ENCODE measurements around the gene SVIP. TPM values are rescaled to one million over a fixed set of nuclear protein-coding genes. Genes with fewer than 3 reads are reported as not detected.

SVIP gene
- total RNA-seq, 3 donors from 2014 or later, result 6.1 to 25.2 (median 12.8) TPM

DNA sequence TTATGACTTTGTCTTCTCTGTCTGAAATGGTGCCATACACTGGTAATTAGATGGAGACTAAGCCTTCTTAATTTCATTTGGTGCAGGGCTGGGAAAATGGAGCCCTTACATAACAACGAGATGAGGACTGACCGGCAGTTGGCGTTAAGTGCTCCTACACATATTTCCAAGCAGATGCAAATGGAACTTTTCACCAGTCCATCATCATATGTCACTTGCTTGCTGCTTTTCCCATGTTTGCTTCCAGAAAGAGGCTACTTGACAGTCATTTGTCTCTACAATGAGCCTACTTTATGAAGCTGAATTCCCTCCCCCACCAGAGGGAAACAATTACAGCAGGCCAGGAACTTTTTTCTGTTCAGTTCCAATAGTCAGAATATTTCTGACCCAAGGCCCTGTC lies 32.6 kb downstream of the SVIP start:
- no peak for DNase-seq (ENCODE audit: low spot score in 2 of 2)
- H3K9me3 ChIP-seq, result no peaks in the 10 kb centered on the region
- H3K4me3 ChIP-seq, result no peak overlapping the region
- H3K27me3 ChIP-seq, result no peaks in the 10 kb centered on the region
- no peaks in the 10 kb centered on the region for H3K36me3 ChIP-seq
- no peak overlapping the region for H3K27ac ChIP-seq
- H3K4me1 ChIP-seq, result no peaks in the 10 kb centered on the region
- TF ChIP-seq, protein P1, sequence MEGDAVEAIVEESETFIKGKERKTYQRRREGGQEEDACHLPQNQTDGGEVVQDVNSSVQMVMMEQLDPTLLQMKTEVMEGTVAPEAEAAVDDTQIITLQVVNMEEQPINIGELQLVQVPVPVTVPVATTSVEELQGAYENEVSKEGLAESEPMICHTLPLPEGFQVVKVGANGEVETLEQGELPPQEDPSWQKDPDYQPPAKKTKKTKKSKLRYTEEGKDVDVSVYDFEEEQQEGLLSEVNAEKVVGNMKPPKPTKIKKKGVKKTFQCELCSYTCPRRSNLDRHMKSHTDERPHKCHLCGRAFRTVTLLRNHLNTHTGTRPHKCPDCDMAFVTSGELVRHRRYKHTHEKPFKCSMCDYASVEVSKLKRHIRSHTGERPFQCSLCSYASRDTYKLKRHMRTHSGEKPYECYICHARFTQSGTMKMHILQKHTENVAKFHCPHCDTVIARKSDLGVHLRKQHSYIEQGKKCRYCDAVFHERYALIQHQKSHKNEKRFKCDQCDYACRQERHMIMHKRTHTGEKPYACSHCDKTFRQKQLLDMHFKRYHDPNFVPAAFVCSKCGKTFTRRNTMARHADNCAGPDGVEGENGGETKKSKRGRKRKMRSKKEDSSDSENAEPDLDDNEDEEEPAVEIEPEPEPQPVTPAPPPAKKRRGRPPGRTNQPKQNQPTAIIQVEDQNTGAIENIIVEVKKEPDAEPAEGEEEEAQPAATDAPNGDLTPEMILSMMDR (IDR thresholded peaks at IDR 0.05), result no peak
- no peak for TF ChIP-seq POLR2AphosphoS5 (IDR thresholded peaks at IDR 0.05)
- TF ChIP-seq POLR2A (IDR thresholded peaks at IDR 0.05), result no peak
- intact Hi-C loops (cut with DNase I; ENCODE audit: low total_unique reads), result no loop called here

DNA sequence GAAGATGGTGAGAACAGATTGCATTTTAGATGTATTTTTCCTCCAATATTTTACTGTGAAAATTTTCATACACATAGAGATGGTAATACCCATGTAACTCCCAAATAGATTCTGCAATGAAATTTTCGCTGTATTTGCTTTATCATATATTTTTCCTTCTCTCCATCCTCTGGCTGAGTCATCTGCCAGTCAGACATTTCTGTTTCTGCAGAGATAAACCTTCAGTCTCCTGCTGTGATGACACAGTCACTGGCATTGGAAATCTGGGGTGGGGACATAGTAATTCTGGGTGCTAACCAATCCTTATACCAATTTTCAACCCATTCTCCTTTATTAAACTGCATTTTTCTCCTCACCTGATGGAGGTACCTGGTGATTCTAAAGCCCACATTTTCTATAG lies 33.7 kb downstream of the SVIP start:
- H3K27me3 ChIP-seq, result no peaks in the 10 kb centered on the region
- no peaks in the 10 kb centered on the region for H3K4me1 ChIP-seq
- H3K9me3 ChIP-seq, result no peaks in the 10 kb centered on the region
- intact Hi-C loops (cut with DNase I; ENCODE audit: low total_unique reads), result no loop called here
- TF ChIP-seq, protein P1 (IDR thresholded peaks at IDR 0.05), result no peak
- no peak for TF ChIP-seq POLR2A (IDR thresholded peaks at IDR 0.05)
- H3K36me3 ChIP-seq, result no peaks in the 10 kb centered on the region
- no peak for DNase-seq (ENCODE audit: low spot score in 2 of 2)
- H3K4me3 ChIP-seq, result no peak overlapping the region
- H3K27ac ChIP-seq, result no peak overlapping the region

DNA sequence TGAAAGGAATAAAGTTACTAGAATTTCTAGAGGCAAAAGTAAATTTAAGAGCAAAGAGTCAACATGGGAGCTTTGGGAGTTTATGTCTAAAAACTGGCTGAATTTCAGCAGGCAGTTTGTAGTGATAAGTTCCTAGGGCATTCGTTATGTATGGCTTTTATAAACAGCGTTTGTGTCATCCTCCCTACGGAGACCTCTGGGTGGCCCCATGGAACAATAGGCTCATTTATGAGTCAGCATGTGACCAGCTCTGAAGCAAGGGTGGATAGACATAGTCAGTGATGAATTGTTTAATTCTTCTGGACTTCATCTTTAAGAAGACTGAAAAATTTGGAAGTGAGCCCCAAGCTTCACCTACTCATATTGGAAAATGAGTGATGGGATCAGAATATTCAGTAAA lies 37.1 kb downstream of the SVIP start:
- H3K9me3 ChIP-seq, result no peaks in the 10 kb centered on the region
- TF ChIP-seq POLR2A (IDR thresholded peaks at IDR 0.05) (no peak), POLR2AphosphoS5 (IDR thresholded peaks at IDR 0.05) (no peak)
- TF ChIP-seq, protein P1 (IDR thresholded peaks at IDR 0.05), result no peak
- intact Hi-C loops (cut with DNase I; ENCODE audit: low total_unique reads), result no loop called here
- no peak overlapping the region for H3K27ac ChIP-seq
- no peaks in the 10 kb centered on the region for H3K4me1 ChIP-seq
- no peak overlapping the region for H3K4me3 ChIP-seq
- H3K36me3 ChIP-seq, result no peaks in the 10 kb centered on the region
- no peaks in the 10 kb centered on the region for H3K27me3 ChIP-seq
- DNase-seq (ENCODE audit: low spot score in 2 of 2), result peak in 1 of 2 donors; percentile 18

DNA sequence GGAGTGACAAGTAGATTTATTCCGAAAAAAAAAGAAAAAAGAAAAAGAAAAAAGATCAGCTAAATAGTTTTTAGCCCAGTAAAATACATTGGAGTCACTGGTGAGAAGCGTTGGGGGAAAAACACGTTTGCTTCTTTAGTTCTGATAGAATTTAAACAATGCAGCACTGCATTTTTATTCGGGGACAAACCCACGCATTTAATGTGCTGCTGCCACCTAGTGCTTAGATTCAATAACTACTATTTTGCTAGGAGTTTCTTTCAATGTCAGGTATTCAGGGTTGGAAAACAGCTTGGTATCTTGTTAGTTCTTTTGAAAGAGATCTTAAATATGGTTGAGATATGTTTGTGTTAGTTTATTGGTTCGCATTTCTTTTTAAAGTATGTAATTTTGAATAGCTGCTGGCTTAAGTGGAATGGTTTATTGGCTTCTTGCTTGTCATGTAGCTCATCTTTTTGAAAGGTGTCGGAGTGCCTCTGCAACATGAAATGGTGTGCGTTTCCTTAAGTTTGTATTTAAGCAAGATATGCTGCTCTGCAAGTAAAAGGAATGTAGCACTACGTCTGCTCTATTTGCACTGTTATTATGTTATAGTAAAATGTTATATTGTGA lies 41.9 kb downstream of the SVIP start:
- H3K27me3 ChIP-seq, result no peaks in the 10 kb centered on the region
- DNase-seq (ENCODE audit: low spot score in 2 of 2), result no peak

DNA sequence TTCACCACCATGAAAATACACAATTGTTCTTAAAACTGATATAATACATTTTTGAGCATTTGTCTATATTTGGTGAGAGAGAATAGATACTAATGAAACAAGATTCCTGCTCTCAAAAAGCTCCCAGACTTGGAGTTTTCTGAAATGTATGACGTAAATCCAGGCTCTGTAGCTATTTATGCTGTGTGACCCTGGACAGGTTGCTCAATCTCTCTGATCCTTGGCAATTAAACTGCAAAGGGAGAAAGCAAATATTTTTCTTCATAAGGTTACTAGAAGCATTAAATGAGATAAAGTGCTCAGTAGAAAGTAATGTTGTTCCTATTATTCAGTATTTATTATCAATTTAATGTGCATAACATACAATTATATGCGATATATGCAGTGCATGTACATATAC lies 42.5 kb downstream of the SVIP start:
- TF ChIP-seq POLR2AphosphoS5 (IDR thresholded peaks at IDR 0.05) (no peak), POLR2A (IDR thresholded peaks at IDR 0.05) (no peak)
- TF ChIP-seq, protein P1 (IDR thresholded peaks at IDR 0.05), result no peak
- no peak for DNase-seq (ENCODE audit: low spot score in 2 of 2)
- Histone ChIP-seq H3K9me3 (no peaks in the 10 kb centered on the region), H3K27me3 (no peaks in the 10 kb centered on the region), H3K36me3 (no peaks in the 10 kb centered on the region), H3K27ac (no peak overlapping the region), H3K4me1 (no peaks in the 10 kb centered on the region), H3K4me3 (no peak overlapping the region)
- intact Hi-C loops (cut with DNase I; ENCODE audit: low total_unique reads), result no loop called here

More for the DNA sequence above, 41.9 kb downstream of the SVIP start:
- Histone ChIP-seq H3K36me3 (no peaks in the 10 kb centered on the region), H3K9me3 (no peaks in the 10 kb centered on the region), H3K27ac (no peak overlapping the region), H3K4me3 (no peak overlapping the region), H3K4me1 (no peaks in the 10 kb centered on the region)
- intact Hi-C loops (cut with DNase I; ENCODE audit: low total_unique reads), result no loop called here
- TF ChIP-seq, protein P1 (IDR thresholded peaks at IDR 0.05), result peak in 2 of 3 donors; percentile 44 to 50
- TF ChIP-seq POLR2A (IDR thresholded peaks at IDR 0.05) (no peak), POLR2AphosphoS5 (IDR thresholded peaks at IDR 0.05) (no peak)
